NCI-H1092 (cell line): Measurements from ENCODE around the gene NR3C2.

Experiments used
- DNase-seq: peaks from one replicate; lab custom pipeline; 2025; lab: John Stamatoyannopoulos, UW

Gene NR3C2

GRCh38 chr4:148435654-148436406, 6.4 kb downstream of the NR3C2 start:
- no peak for DNase-seq

- no peak for DNase-seq
These were observed 8.0 kb downstream of the NR3C2 start for GRCh38 chr4:148434075-148434773.

- no peak for DNase-seq
These were observed 10.8 kb downstream of the NR3C2 start for GRCh38 chr4:148431401-148431800.

GRCh38 chr4:148430854-148431253, 11.4 kb downstream of the NR3C2 start:
- DNase-seq: no peak

- DNase-seq: no peak
These were observed 13.0 kb downstream of the NR3C2 start for GRCh38 chr4:148429206-148429605.

- DNase-seq: no peak
These were observed 15.6 kb downstream of the NR3C2 start for GRCh38 chr4:148426643-148427042.

GRCh38 chr4:148425327-148426110, 16.7 kb downstream of the NR3C2 start:
- no peak for DNase-seq

GRCh38 chr4:148420397-148420796, 21.8 kb downstream of the NR3C2 start:
- DNase-seq: no peak

GRCh38 chr4:148415500-148415899, 26.7 kb downstream of the NR3C2 start:
- no peak for DNase-seq

- DNase-seq: no peak
These were observed 29.7 kb downstream of the NR3C2 start for GRCh38 chr4:148412460-148412994.

- DNase-seq: no peak
These were observed 36.9 kb downstream of the NR3C2 start for GRCh38 chr4:148405161-148405893.

- no peak for DNase-seq
These were observed 43.2 kb downstream of the NR3C2 start for GRCh38 chr4:148398988-148399387.

- no peak for DNase-seq
These were observed 44.4 kb downstream of the NR3C2 start for GRCh38 chr4:148397771-148398170.

- DNase-seq: no peak
These were observed 45.1 kb downstream of the NR3C2 start for GRCh38 chr4:148396986-148397673.

GRCh38 chr4:148395771-148396170, 46.4 kb downstream of the NR3C2 start:
- DNase-seq: no peak

GRCh38 chr4:148391056-148391455, 51.2 kb downstream of the NR3C2 start:
- DNase-seq: no peak

GRCh38 chr4:148390311-148390710, 51.9 kb downstream of the NR3C2 start:
- DNase-seq: no peak

- DNase-seq: no peak
These were observed 61.9 kb downstream of the NR3C2 start for GRCh38 chr4:148380291-148380690.

- DNase-seq: no peak
These were observed 66.1 kb downstream of the NR3C2 start for GRCh38 chr4:148376151-148376550.

GRCh38 chr4:148375584-148375983, 66.6 kb downstream of the NR3C2 start:
- no peak for DNase-seq

GRCh38 chr4:148373093-148373492, 69.1 kb downstream of the NR3C2 start:
- no peak for DNase-seq
